ENCODE results near the gene NRP1. TPM values are rescaled to one million over a fixed set of nuclear protein-coding genes. Genes with fewer than 3 reads are reported as not detected.
A peak's percentile ranks its signal among the peaks of the same experiment; 100 is the strongest.

The NRP1 gene
- total and polyA plus RNA-seq, 4 donors: 14.6 to 55.6 (median 37.8) TPM

DNA sequence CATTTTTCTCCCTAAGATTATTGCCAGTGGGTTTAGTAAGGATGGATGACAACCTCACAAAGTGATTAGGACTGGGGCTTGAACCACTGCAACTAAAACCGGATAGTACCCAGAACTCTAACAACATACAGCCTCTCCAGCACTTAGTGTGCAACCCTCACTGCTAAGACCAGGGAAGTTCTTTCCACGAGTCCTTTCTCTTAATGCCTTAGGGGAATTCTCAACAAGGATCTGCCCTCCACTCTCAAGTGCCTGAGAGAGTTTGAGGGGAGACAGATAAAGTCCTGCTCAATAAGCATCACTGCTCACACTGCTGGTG lies 104.6 kb downstream of the NRP1 start:
- Histone ChIP-seq H3K36me3 (ENCODE audit: control insufficient read depth in 4 of 4, insufficient read depth in 3 of 4, low read depth in 1 of 4, low read length in 3 of 4) (peaks cover 4 to 18% (median 10%) of the 10 kb centered on the region in 4 donors), H3K9me3 (ENCODE audit: control insufficient read depth in 4 of 4, low read length in 3 of 4) (no peaks in the 10 kb centered on the region), H3K9ac (ENCODE audit: low read depth in 1 of 2, low read length in 2 of 2) (no peak overlapping the region), H3K27ac (ENCODE audit: low read depth in 1 of 2, low read length in 2 of 2) (no peak overlapping the region), H3K4me1 (ENCODE audit: control insufficient read depth in 4 of 4, insufficient read depth in 4 of 4, low read length in 3 of 4) (peaks cover 0 to 3% (median 0%) of the 10 kb centered on the region in 4 donors), H3K4me3 (ENCODE audit: low read depth in 1 of 3, low read length in 3 of 3) (no peak overlapping the region), H3K27me3 (ENCODE audit: control insufficient read depth in 4 of 4, insufficient read depth in 4 of 4, low read length in 3 of 4) (no peaks in the 10 kb centered on the region)
- TF ChIP-seq NR2F2 (IDR thresholded peaks at IDR 0.05): no peak
- TF ChIP-seq, protein P1, sequence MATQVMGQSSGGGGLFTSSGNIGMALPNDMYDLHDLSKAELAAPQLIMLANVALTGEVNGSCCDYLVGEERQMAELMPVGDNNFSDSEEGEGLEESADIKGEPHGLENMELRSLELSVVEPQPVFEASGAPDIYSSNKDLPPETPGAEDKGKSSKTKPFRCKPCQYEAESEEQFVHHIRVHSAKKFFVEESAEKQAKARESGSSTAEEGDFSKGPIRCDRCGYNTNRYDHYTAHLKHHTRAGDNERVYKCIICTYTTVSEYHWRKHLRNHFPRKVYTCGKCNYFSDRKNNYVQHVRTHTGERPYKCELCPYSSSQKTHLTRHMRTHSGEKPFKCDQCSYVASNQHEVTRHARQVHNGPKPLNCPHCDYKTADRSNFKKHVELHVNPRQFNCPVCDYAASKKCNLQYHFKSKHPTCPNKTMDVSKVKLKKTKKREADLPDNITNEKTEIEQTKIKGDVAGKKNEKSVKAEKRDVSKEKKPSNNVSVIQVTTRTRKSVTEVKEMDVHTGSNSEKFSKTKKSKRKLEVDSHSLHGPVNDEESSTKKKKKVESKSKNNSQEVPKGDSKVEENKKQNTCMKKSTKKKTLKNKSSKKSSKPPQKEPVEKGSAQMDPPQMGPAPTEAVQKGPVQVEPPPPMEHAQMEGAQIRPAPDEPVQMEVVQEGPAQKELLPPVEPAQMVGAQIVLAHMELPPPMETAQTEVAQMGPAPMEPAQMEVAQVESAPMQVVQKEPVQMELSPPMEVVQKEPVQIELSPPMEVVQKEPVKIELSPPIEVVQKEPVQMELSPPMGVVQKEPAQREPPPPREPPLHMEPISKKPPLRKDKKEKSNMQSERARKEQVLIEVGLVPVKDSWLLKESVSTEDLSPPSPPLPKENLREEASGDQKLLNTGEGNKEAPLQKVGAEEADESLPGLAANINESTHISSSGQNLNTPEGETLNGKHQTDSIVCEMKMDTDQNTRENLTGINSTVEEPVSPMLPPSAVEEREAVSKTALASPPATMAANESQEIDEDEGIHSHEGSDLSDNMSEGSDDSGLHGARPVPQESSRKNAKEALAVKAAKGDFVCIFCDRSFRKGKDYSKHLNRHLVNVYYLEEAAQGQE (IDR thresholded peaks at IDR 0.05): no peak
- no peak for TF ChIP-seq RXRA (IDR thresholded peaks at IDR 0.05)
- TF ChIP-seq RAD21 (IDR thresholded peaks at IDR 0.05): no peak
- no peak for TF ChIP-seq SP1 (IDR thresholded peaks at IDR 0.05)
- TF ChIP-seq HNF4G (IDR thresholded peaks at IDR 0.05): no peak
- TF ChIP-seq, protein P2, sequence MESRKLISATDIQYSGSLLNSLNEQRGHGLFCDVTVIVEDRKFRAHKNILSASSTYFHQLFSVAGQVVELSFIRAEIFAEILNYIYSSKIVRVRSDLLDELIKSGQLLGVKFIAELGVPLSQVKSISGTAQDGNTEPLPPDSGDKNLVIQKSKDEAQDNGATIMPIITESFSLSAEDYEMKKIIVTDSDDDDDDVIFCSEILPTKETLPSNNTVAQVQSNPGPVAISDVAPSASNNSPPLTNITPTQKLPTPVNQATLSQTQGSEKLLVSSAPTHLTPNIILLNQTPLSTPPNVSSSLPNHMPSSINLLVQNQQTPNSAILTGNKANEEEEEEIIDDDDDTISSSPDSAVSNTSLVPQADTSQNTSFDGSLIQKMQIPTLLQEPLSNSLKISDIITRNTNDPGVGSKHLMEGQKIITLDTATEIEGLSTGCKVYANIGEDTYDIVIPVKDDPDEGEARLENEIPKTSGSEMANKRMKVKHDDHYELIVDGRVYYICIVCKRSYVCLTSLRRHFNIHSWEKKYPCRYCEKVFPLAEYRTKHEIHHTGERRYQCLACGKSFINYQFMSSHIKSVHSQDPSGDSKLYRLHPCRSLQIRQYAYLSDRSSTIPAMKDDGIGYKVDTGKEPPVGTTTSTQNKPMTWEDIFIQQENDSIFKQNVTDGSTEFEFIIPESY (IDR thresholded peaks at IDR 0.05): no peak
- TF ChIP-seq EGR1 (IDR thresholded peaks at IDR 0.05; ENCODE audit: low read depth in 2 of 2): no peak
- TF ChIP-seq, protein P3, sequence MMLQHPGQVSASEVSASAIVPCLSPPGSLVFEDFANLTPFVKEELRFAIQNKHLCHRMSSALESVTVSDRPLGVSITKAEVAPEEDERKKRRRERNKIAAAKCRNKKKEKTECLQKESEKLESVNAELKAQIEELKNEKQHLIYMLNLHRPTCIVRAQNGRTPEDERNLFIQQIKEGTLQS (IDR thresholded peaks at IDR 0.05): no peak
- no peak for TF ChIP-seq HNF4A (conservative IDR thresholded peaks at IDR 0.05)
- TF ChIP-seq YY1 (IDR thresholded peaks at IDR 0.05): no peak
- 76% methylated on average over 2 of the region's 2 CpGs for WGBS
- DNase-seq (ENCODE audit: low spot score): no peak

DNA sequence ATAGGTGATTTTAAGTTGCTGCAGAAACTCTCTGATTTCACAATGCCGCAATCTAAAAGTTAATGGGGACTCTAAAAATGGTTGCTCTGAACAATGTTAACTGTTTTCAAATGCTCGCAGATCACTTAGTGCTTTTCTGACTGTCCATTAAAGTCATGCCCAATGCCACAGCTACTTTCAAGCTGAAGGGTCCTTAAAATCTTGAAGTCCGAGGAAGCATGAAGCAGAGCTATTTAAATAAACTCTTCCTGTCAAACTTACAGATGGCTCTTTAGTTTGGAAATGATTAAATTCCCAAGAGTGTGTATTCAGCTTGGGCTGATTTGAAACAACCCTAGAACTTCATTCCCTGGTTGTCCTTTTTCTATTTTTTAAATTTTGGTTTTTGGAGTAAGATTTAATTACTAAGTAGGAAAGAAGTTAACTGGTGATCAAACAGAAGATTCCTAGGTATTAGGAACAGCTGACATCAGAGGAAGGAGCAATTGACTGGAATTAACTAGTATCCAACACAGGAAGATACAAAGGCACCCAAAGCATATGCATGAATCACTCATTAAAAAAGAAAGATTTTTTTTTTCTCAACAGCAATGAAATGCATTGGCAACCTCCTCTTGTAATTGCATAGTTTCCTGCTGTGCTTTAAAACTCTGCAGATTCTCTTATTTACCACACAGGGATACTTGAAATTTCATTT lies 105.1 kb downstream of the NRP1 start:
- Histone ChIP-seq H3K4me3 (ENCODE audit: low read depth in 1 of 3, low read length in 3 of 3) (no peak overlapping the region), H3K9me3 (ENCODE audit: control insufficient read depth in 4 of 4, low read length in 3 of 4) (no peaks in the 10 kb centered on the region), H3K27me3 (ENCODE audit: control insufficient read depth in 4 of 4, insufficient read depth in 4 of 4, low read length in 3 of 4) (no peaks in the 10 kb centered on the region), H3K4me1 (ENCODE audit: control insufficient read depth in 4 of 4, insufficient read depth in 4 of 4, low read length in 3 of 4) (peaks cover 0 to 3% (median 0%) of the 10 kb centered on the region in 4 donors), H3K27ac (ENCODE audit: low read depth in 1 of 2, low read length in 2 of 2) (peak overlapping the region in 1 of 2 donors; percentile 4), H3K9ac (ENCODE audit: low read depth in 1 of 2, low read length in 2 of 2) (no peak overlapping the region), H3K36me3 (ENCODE audit: control insufficient read depth in 4 of 4, insufficient read depth in 3 of 4, low read depth in 1 of 4, low read length in 3 of 4) (peaks cover 4 to 23% (median 15%) of the 10 kb centered on the region in 4 donors)
- 91% methylated on average over 3 of the region's 3 CpGs for WGBS
- DNase-seq (ENCODE audit: low spot score): no peak
- no peak for TF ChIP-seq RXRA (IDR thresholded peaks at IDR 0.05)
- TF ChIP-seq FOXA1 (IDR thresholded peaks at IDR 0.05): no peak
- TF ChIP-seq NR2F2 (IDR thresholded peaks at IDR 0.05): no peak
- TF ChIP-seq, protein P1 (IDR thresholded peaks at IDR 0.05): no peak
- no peak for TF ChIP-seq YY1 (IDR thresholded peaks at IDR 0.05)
- TF ChIP-seq TAF1 (conservative IDR thresholded peaks at IDR 0.05): no peak
- TF ChIP-seq, protein P4, sequence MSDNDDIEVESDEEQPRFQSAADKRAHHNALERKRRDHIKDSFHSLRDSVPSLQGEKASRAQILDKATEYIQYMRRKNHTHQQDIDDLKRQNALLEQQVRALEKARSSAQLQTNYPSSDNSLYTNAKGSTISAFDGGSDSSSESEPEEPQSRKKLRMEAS (IDR thresholded peaks at IDR 0.05): no peak
- no peak for TF ChIP-seq EGR1 (IDR thresholded peaks at IDR 0.05; ENCODE audit: low read depth in 2 of 2)
- TF ChIP-seq, protein P3 (IDR thresholded peaks at IDR 0.05): no peak
- no peak for TF ChIP-seq JUND (IDR thresholded peaks at IDR 0.05)
- no peak for TF ChIP-seq RAD21 (IDR thresholded peaks at IDR 0.05)
- no peak for TF ChIP-seq GABPA (IDR thresholded peaks at IDR 0.05 in 1 of 2, conservative IDR thresholded peaks at IDR 0.05 in 1 of 2)
- TF ChIP-seq, protein P5, sequence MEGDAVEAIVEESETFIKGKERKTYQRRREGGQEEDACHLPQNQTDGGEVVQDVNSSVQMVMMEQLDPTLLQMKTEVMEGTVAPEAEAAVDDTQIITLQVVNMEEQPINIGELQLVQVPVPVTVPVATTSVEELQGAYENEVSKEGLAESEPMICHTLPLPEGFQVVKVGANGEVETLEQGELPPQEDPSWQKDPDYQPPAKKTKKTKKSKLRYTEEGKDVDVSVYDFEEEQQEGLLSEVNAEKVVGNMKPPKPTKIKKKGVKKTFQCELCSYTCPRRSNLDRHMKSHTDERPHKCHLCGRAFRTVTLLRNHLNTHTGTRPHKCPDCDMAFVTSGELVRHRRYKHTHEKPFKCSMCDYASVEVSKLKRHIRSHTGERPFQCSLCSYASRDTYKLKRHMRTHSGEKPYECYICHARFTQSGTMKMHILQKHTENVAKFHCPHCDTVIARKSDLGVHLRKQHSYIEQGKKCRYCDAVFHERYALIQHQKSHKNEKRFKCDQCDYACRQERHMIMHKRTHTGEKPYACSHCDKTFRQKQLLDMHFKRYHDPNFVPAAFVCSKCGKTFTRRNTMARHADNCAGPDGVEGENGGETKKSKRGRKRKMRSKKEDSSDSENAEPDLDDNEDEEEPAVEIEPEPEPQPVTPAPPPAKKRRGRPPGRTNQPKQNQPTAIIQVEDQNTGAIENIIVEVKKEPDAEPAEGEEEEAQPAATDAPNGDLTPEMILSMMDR (IDR thresholded peaks at IDR 0.05; ENCODE audit: low read depth, low read length, missing input control): no peak
- no peak for TF ChIP-seq FOXA2 (IDR thresholded peaks at IDR 0.05)
- no peak for TF ChIP-seq SP1 (IDR thresholded peaks at IDR 0.05)
